GM12878 (cell line): ENCODE data around the gene ACTRT3. TPM values are rescaled to one million over a fixed set of nuclear protein-coding genes. Genes with fewer than 3 reads are reported as not detected.

Experiments
- ATF3 ChIP-seq: IDR thresholded peaks from 2 replicates; pipeline ENCODE4 v1.6.1; 2011; ENCODE audit warnings: low read depth, mild to moderate bottlenecking, low read length, moderate library complexity, borderline replicate concordance; ENCODE audit errors: extremely low read depth
- BACH1 ChIP-seq: fragments of 450-650 bp; IDR thresholded peaks from 2 replicates; pipeline ENCODE4 v1.6.1; 2017; ENCODE audit warnings: mild to moderate bottlenecking, borderline replicate concordance
- BHLHE40 ChIP-seq, 2 experiments: fragments of 450-650 bp in 1 of 2; IDR thresholded peaks; 2 replicates each; pipeline ENCODE4 v1.6.1; 2011 to 2017; ENCODE audit warnings: low read depth in 2 of 2, borderline replicate concordance in 1 of 2, improper control_type of control experiment in 1 of 2, low read length in 1 of 2, mild to moderate bottlenecking in 1 of 2
- EGR1 ChIP-seq, 2 experiments: IDR thresholded peaks; 1 replicate in 1 of 2; 2 replicates in 1 of 2; pipeline ENCODE4 v1.6.1; 2011 to 2012; ENCODE audit warnings: low read depth in 2 of 2, low read length in 2 of 2, borderline replicate concordance in 1 of 2, mild to moderate bottlenecking in 1 of 2, moderate library complexity in 1 of 2
- IRF4 ChIP-seq: IDR thresholded peaks from 2 replicates; pipeline ENCODE4 v1.6.1; 2011; ENCODE audit warnings: low read depth, low read length
- MEF2B ChIP-seq: fragments of 450-650 bp; IDR thresholded peaks from 2 replicates; pipeline ENCODE4 v1.6.1; 2018; ENCODE audit warnings: mild to moderate bottlenecking, moderate library complexity; ENCODE audit not compliant: partially characterized antibody, poor library complexity, severe bottlenecking
- NFYB ChIP-seq: IDR thresholded peaks from 2 replicates; pipeline ENCODE4 v1.6.1; 2011; ENCODE audit warnings: low read depth, mild to moderate bottlenecking, low read length, improper control_type of control experiment, moderate library complexity; ENCODE audit not compliant: insufficient read depth
- PAX5 ChIP-seq: IDR thresholded peaks from 2 replicates; pipeline ENCODE4 v1.6.1; 2011; ENCODE audit warnings: low read depth, low read length, borderline replicate concordance
- RELA ChIP-seq: fragments of 450-650 bp; IDR thresholded peaks from 2 replicates; pipeline ENCODE4 v1.8.0; 2014; ENCODE audit warnings: borderline replicate concordance; ENCODE audit not compliant: partially characterized antibody
- RELB ChIP-seq: fragments of 450-650 bp; IDR thresholded peaks from 2 replicates; pipeline ENCODE4 v1.6.1; 2017; ENCODE audit warnings: low read depth, mild to moderate bottlenecking, moderate library complexity
- RUNX3 ChIP-seq: IDR thresholded peaks from 2 replicates; pipeline ENCODE4 v1.6.1; 2012; ENCODE audit warnings: low read length, inconsistent platforms
- SRF ChIP-seq, 2 experiments: IDR thresholded peaks; 2 replicates each; pipeline ENCODE4 v1.6.1; 2011; ENCODE audit warnings: low read depth in 2 of 2, low read length in 2 of 2, mild to moderate bottlenecking in 1 of 2, moderate library complexity in 1 of 2
- STAT1 ChIP-seq: fragments of 450-650 bp; conservative IDR thresholded peaks from 2 replicates; pipeline ENCODE4 v1.6.1; 2014; ENCODE audit warnings: antibody characterized with exemption, mild to moderate bottlenecking
- USF2 ChIP-seq: IDR thresholded peaks from 2 replicates; pipeline ENCODE4 v1.6.1; 2011; ENCODE audit warnings: low read depth, low read length, improper control_type of control experiment, borderline replicate concordance
- ZNF24 ChIP-seq: fragments of 450-650 bp; IDR thresholded peaks from 2 replicates; pipeline ENCODE4 v1.6.1; 2017; ENCODE audit warnings: antibody characterized with exemption, mild to moderate bottlenecking
- ZNF384 ChIP-seq: IDR thresholded peaks from 2 replicates; pipeline ENCODE4 v1.6.1; 2012; ENCODE audit warnings: low read depth, mild to moderate bottlenecking, low read length, improper control_type of control experiment, borderline replicate concordance
- polyA plus RNA-seq, 11 experiments: library from polyadenylated mRNA; depleted of rRNA in 4 of 11; unstranded in 6 of 11; stranded (reverse) in 5 of 11; fragments of >200 nt; fragmentation: Nextera tagmentation in 4 of 11; fragmentation: Illumina TruSeq in 1 of 11; extraction: Ambion mirVana in 4 of 11; extraction: Trizol in 1 of 11; gene quantifications; 1 replicate in 1 of 11; 2 replicates in 10 of 11; pipeline versions ENCODE4 v1.2.1 to v1.2.3, GENCODE V29; 2011 to 2016; ENCODE audit warnings: inconsistent platforms in 2 of 11, missing spikeins in 2 of 11, low read depth in 1 of 11
- total RNA-seq, 4 experiments: library from RNA; depleted of rRNA in 3 of 4; stranded (reverse); fragments of >200 nt in 3 of 4; fragmentation: Illumina TruSeq in 1 of 4; extraction: Trizol in 1 of 4; gene quantifications; 2 replicates each; pipeline versions ENCODE4 v1.2.1 to v1.2.3, GENCODE V29; 2013 to 2021

ACTRT3 gene
- total and polyA plus RNA-seq, 10 of the 15 experiments (the other 5 are each of a cell fraction or from before 2014, with no cell fraction given) = 0.02 to 0.58 (median 0.11) TPM; not detected in 1

GRCh38 chr3:169813757-169814517, 44.6 kb upstream of the ACTRT3 start (continued):
- TF ChIP-seq RELB (peak; percentile 82), STAT1 (peak; percentile 61; the same call in 1 of the 2 replicates), ZNF384 (no peak), RUNX3 (peak; percentile 95), BACH1 (peak; percentile 55; the same call in 1 of the 2 replicates), MEF2B (peak; percentile 56), RELA (peak; percentile 33), NFYB (no peak), ZNF24 (no peak), EGR1 (IDR thresholded peaks at IDR 0.05; ENCODE audit: borderline replicate concordance in 1 of 2, low read depth in 2 of 2, low read length in 2 of 2) (peak in 1 of 2 experiments; percentile 9; a peak in 1 of 3 replicates), IRF4 (0 out of 2 replicates have a peak, but pooled peaks have one; percentile 47), USF2 (peak; percentile 79), SRF (IDR thresholded peaks at IDR 0.05; ENCODE audit: low read depth in 2 of 2, low read length in 2 of 2) (no peak), PAX5 (peak; percentile 87), BHLHE40 (IDR thresholded peaks at IDR 0.05; ENCODE audit: borderline replicate concordance in 1 of 2, low read depth in 2 of 2, low read length in 1 of 2) (peak; percentile 90 to 96), ATF3 (peak; percentile 83; the same call in 1 of the 2 replicates)
